Measurements from ENCODE around the gene KDSR.
"Not testable (repeated sequence)": the region's sequence is repeated elsewhere in the genome, so short reads cannot be mapped to it uniquely, and the experiment has no call there.

KDSR gene

GRCh38 chr18:63366213-63367052 lies 573 bp downstream of the KDSR start:
- no peaks in the 10 kb centered on the region for H3K9me3 ChIP-seq (ENCODE audit: control insufficient read depth in 2 of 2, low read length in 2 of 2)
- peaks cover 8% of the 10 kb centered on the region in 2 donors for H3K36me3 ChIP-seq (ENCODE audit: control insufficient read depth in 2 of 2, insufficient read depth in 2 of 2, low read length in 2 of 2)
- peak overlapping the region; percentile 86 to 94 for H3K4me3 ChIP-seq (ENCODE audit: low read length in 2 of 2)
- peaks cover 11% of the 10 kb centered on the region for H3K4me1 ChIP-seq (ENCODE audit: control insufficient read depth, insufficient read depth, low read length)
- no peaks in the 10 kb centered on the region for H3K27me3 ChIP-seq (ENCODE audit: control insufficient read depth in 1 of 2, insufficient read depth in 2 of 2, low read length in 2 of 2)
- peak overlapping the region; percentile 61 for H3K27ac ChIP-seq (ENCODE audit: low read length)
- H3K9ac ChIP-seq (ENCODE audit: low read length in 2 of 2) = peak overlapping the region; percentile 72 to 80

GRCh38 chr18:63365876-63366212 lies 1.2 kb downstream of the KDSR start:
- Histone ChIP-seq H3K36me3 (ENCODE audit: control insufficient read depth in 2 of 2, insufficient read depth in 2 of 2, low read length in 2 of 2) (peaks cover 8 to 11% of the 10 kb centered on the region in 2 donors), H3K27me3 (ENCODE audit: control insufficient read depth in 1 of 2, insufficient read depth in 2 of 2, low read length in 2 of 2) (no peaks in the 10 kb centered on the region), H3K9ac (ENCODE audit: low read length in 2 of 2) (peak overlapping the region; percentile 72 to 80), H3K27ac (ENCODE audit: low read length) (peak overlapping the region; percentile 61), H3K4me3 (ENCODE audit: low read length in 2 of 2) (peak overlapping the region; percentile 86 to 94), H3K9me3 (ENCODE audit: control insufficient read depth in 2 of 2, low read length in 2 of 2) (no peaks in the 10 kb centered on the region), H3K4me1 (ENCODE audit: control insufficient read depth, insufficient read depth, low read length) (peaks cover 11% of the 10 kb centered on the region)

- H3K4me3 ChIP-seq (ENCODE audit: low read length in 2 of 2) = no peak overlapping the region
- H3K27me3 ChIP-seq (ENCODE audit: control insufficient read depth in 1 of 2, insufficient read depth in 2 of 2, low read length in 2 of 2) = no peaks in the 10 kb centered on the region
- no peak overlapping the region for H3K9ac ChIP-seq (ENCODE audit: low read length in 2 of 2)
- peaks cover 13 to 21% of the 10 kb centered on the region in 2 donors for H3K36me3 ChIP-seq (ENCODE audit: control insufficient read depth in 2 of 2, insufficient read depth in 2 of 2, low read length in 2 of 2)
- no peaks in the 10 kb centered on the region for H3K9me3 ChIP-seq (ENCODE audit: control insufficient read depth in 2 of 2, low read length in 2 of 2)
- no peak overlapping the region for H3K27ac ChIP-seq (ENCODE audit: low read length)
- peaks cover 11% of the 10 kb centered on the region for H3K4me1 ChIP-seq (ENCODE audit: control insufficient read depth, insufficient read depth, low read length)
Measured at GRCh38 chr18:63363951-63364350, 3.1 kb downstream of the KDSR start.

- peaks cover 11% of the 10 kb centered on the region for H3K4me1 ChIP-seq (ENCODE audit: control insufficient read depth, insufficient read depth, low read length)
- H3K4me3 ChIP-seq (ENCODE audit: low read length in 2 of 2); H3K27me3 ChIP-seq (ENCODE audit: control insufficient read depth in 1 of 2, insufficient read depth in 2 of 2, low read length in 2 of 2); H3K27ac ChIP-seq (ENCODE audit: low read length); H3K9ac ChIP-seq (ENCODE audit: low read length in 2 of 2); H3K9me3 ChIP-seq (ENCODE audit: control insufficient read depth in 2 of 2, low read length in 2 of 2): not testable (repeated sequence)
- H3K36me3 ChIP-seq (ENCODE audit: control insufficient read depth in 2 of 2, insufficient read depth in 2 of 2, low read length in 2 of 2) = peaks cover 13 to 21% of the 10 kb centered on the region in 2 donors
Measured at GRCh38 chr18:63363420-63363819, 3.6 kb downstream of the KDSR start.

- peaks cover 34 to 44% of the 10 kb centered on the region in 2 donors for H3K36me3 ChIP-seq (ENCODE audit: control insufficient read depth in 2 of 2, insufficient read depth in 2 of 2, low read length in 2 of 2)
- H3K9ac ChIP-seq (ENCODE audit: low read length in 2 of 2) = no peak overlapping the region
- H3K27ac ChIP-seq (ENCODE audit: low read length) = no peak overlapping the region
- H3K4me1 ChIP-seq (ENCODE audit: control insufficient read depth, insufficient read depth, low read length) = no peaks in the 10 kb centered on the region
- no peaks in the 10 kb centered on the region for H3K27me3 ChIP-seq (ENCODE audit: control insufficient read depth in 1 of 2, insufficient read depth in 2 of 2, low read length in 2 of 2)
- no peak overlapping the region for H3K4me3 ChIP-seq (ENCODE audit: low read length in 2 of 2)
- no peaks in the 10 kb centered on the region for H3K9me3 ChIP-seq (ENCODE audit: control insufficient read depth in 2 of 2, low read length in 2 of 2)
Measured at GRCh38 chr18:63356272-63356896, 10.6 kb downstream of the KDSR start.

GRCh38 chr18:63350230-63350629 lies 16.8 kb downstream of the KDSR start:
- H3K36me3 ChIP-seq (ENCODE audit: control insufficient read depth in 2 of 2, insufficient read depth in 2 of 2, low read length in 2 of 2) = peaks cover 36 to 42% of the 10 kb centered on the region in 2 donors
- no peaks in the 10 kb centered on the region for H3K9me3 ChIP-seq (ENCODE audit: control insufficient read depth in 2 of 2, low read length in 2 of 2)
- no peak overlapping the region for H3K4me3 ChIP-seq (ENCODE audit: low read length in 2 of 2)
- no peak overlapping the region for H3K9ac ChIP-seq (ENCODE audit: low read length in 2 of 2)
- H3K27ac ChIP-seq (ENCODE audit: low read length) = no peak overlapping the region
- peaks cover 10% of the 10 kb centered on the region for H3K4me1 ChIP-seq (ENCODE audit: control insufficient read depth, insufficient read depth, low read length)
- no peaks in the 10 kb centered on the region for H3K27me3 ChIP-seq (ENCODE audit: control insufficient read depth in 1 of 2, insufficient read depth in 2 of 2, low read length in 2 of 2)

- Histone ChIP-seq H3K9ac (ENCODE audit: low read length in 2 of 2) (no peak overlapping the region), H3K27me3 (ENCODE audit: control insufficient read depth in 1 of 2, insufficient read depth in 2 of 2, low read length in 2 of 2) (no peaks in the 10 kb centered on the region), H3K4me1 (ENCODE audit: control insufficient read depth, insufficient read depth, low read length) (peaks cover 11% of the 10 kb centered on the region), H3K36me3 (ENCODE audit: control insufficient read depth in 2 of 2, insufficient read depth in 2 of 2, low read length in 2 of 2) (peaks cover 44 to 47% of the 10 kb centered on the region in 2 donors), H3K4me3 (ENCODE audit: low read length in 2 of 2) (no peak overlapping the region), H3K9me3 (ENCODE audit: control insufficient read depth in 2 of 2, low read length in 2 of 2) (no peaks in the 10 kb centered on the region), H3K27ac (ENCODE audit: low read length) (no peak overlapping the region)
Measured at GRCh38 chr18:63348508-63349136, 18.4 kb downstream of the KDSR start.

GRCh38 chr18:63346480-63347183 lies 20.4 kb downstream of the KDSR start:
- Histone ChIP-seq H3K36me3 (ENCODE audit: control insufficient read depth in 2 of 2, insufficient read depth in 2 of 2, low read length in 2 of 2) (peaks cover 43 to 48% of the 10 kb centered on the region in 2 donors), H3K9ac (ENCODE audit: low read length in 2 of 2) (peak overlapping the region in 1 of 2 donors; percentile 13), H3K4me3 (ENCODE audit: low read length in 2 of 2) (no peak overlapping the region), H3K27ac (ENCODE audit: low read length) (no peak overlapping the region), H3K27me3 (ENCODE audit: control insufficient read depth in 1 of 2, insufficient read depth in 2 of 2, low read length in 2 of 2) (no peaks in the 10 kb centered on the region), H3K4me1 (ENCODE audit: control insufficient read depth, insufficient read depth, low read length) (peaks cover 11% of the 10 kb centered on the region), H3K9me3 (ENCODE audit: control insufficient read depth in 2 of 2, low read length in 2 of 2) (no peaks in the 10 kb centered on the region)

- H3K4me1 ChIP-seq (ENCODE audit: control insufficient read depth, insufficient read depth, low read length) = peaks cover 11% of the 10 kb centered on the region
- H3K27ac ChIP-seq (ENCODE audit: low read length) = no peak overlapping the region
- H3K9ac ChIP-seq (ENCODE audit: low read length in 2 of 2) = peak overlapping the region in 1 of 2 donors; percentile 13
- H3K36me3 ChIP-seq (ENCODE audit: control insufficient read depth in 2 of 2, insufficient read depth in 2 of 2, low read length in 2 of 2) = peaks cover 38 to 48% of the 10 kb centered on the region in 2 donors
- no peaks in the 10 kb centered on the region for H3K27me3 ChIP-seq (ENCODE audit: control insufficient read depth in 1 of 2, insufficient read depth in 2 of 2, low read length in 2 of 2)
- no peak overlapping the region for H3K4me3 ChIP-seq (ENCODE audit: low read length in 2 of 2)
- no peaks in the 10 kb centered on the region for H3K9me3 ChIP-seq (ENCODE audit: control insufficient read depth in 2 of 2, low read length in 2 of 2)
Measured at GRCh38 chr18:63346031-63346430, 21.0 kb downstream of the KDSR start.

- Histone ChIP-seq H3K4me1 (ENCODE audit: control insufficient read depth, insufficient read depth, low read length) (peaks cover 11% of the 10 kb centered on the region), H3K27me3 (ENCODE audit: control insufficient read depth in 1 of 2, insufficient read depth in 2 of 2, low read length in 2 of 2) (no peaks in the 10 kb centered on the region), H3K36me3 (ENCODE audit: control insufficient read depth in 2 of 2, insufficient read depth in 2 of 2, low read length in 2 of 2) (peaks cover 30 to 42% of the 10 kb centered on the region in 2 donors), H3K4me3 (ENCODE audit: low read length in 2 of 2) (no peak overlapping the region), H3K9ac (ENCODE audit: low read length in 2 of 2) (no peak overlapping the region), H3K9me3 (ENCODE audit: control insufficient read depth in 2 of 2, low read length in 2 of 2) (no peaks in the 10 kb centered on the region), H3K27ac (ENCODE audit: low read length) (no peak overlapping the region)
Measured at GRCh38 chr18:63344918-63345317, 22.1 kb downstream of the KDSR start.

Measured in stomach smooth muscle (tissue), 2 donors.